ENCODE measurements around the gene ANKRD55.
"Not testable (repeated sequence)": the region's sequence is repeated elsewhere in the genome, so short reads cannot be mapped to it uniquely, and the experiment has no call there.

Gene ANKRD55

DNA sequence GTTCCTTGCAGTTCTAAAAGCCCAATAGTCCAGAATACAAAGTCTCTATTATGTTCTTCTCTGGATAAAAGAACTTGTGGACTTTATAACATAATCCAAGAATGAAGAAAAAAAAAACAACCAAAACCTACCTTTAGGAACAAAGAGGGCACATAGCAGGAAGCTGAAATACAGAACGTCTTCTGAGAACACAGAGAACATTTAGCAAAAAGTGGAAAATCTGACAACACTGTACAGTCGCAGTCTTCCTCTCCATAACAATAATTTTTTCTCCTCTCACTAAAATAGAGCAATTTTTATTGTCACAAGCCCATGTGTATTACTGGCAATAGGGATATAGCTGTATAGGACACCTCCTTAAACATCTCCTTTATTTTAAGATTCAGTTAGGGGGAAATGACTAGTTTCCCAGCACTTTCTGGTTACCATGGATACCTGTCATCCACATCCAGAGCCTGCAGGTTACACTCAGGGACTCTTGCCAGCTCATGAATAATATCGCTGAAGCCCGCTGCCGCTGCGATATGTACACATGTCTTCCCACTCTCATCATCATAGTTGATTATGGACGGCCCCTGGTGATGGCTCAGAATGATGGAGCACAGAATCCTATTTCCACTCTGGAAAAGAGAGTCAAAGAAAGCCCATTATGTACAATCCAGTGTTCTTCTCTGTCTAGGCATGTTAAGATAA is 106.5 kb downstream of the ANKRD55 start:
- DNase-seq (ENCODE audit: low read depth, low spot score) = no peak
- no peak overlapping the region for H3K4me3 ChIP-seq (ENCODE audit: low read depth, low read length)
- ChIA-PET POLR2A (no interaction called here), CTCF (interaction anchor here (0.9 to 1.6 kb wide), 3 partner anchors 9 to 21 kb away, joined by 3 to 4 read pairs (median 3); no protein-coding TSS in a partner anchor)
- TF ChIP-seq, protein P1, sequence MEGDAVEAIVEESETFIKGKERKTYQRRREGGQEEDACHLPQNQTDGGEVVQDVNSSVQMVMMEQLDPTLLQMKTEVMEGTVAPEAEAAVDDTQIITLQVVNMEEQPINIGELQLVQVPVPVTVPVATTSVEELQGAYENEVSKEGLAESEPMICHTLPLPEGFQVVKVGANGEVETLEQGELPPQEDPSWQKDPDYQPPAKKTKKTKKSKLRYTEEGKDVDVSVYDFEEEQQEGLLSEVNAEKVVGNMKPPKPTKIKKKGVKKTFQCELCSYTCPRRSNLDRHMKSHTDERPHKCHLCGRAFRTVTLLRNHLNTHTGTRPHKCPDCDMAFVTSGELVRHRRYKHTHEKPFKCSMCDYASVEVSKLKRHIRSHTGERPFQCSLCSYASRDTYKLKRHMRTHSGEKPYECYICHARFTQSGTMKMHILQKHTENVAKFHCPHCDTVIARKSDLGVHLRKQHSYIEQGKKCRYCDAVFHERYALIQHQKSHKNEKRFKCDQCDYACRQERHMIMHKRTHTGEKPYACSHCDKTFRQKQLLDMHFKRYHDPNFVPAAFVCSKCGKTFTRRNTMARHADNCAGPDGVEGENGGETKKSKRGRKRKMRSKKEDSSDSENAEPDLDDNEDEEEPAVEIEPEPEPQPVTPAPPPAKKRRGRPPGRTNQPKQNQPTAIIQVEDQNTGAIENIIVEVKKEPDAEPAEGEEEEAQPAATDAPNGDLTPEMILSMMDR (IDR thresholded peaks at IDR 0.05; ENCODE audit: insufficient read depth, low read length, missing control alignments) = no peak

DNA sequence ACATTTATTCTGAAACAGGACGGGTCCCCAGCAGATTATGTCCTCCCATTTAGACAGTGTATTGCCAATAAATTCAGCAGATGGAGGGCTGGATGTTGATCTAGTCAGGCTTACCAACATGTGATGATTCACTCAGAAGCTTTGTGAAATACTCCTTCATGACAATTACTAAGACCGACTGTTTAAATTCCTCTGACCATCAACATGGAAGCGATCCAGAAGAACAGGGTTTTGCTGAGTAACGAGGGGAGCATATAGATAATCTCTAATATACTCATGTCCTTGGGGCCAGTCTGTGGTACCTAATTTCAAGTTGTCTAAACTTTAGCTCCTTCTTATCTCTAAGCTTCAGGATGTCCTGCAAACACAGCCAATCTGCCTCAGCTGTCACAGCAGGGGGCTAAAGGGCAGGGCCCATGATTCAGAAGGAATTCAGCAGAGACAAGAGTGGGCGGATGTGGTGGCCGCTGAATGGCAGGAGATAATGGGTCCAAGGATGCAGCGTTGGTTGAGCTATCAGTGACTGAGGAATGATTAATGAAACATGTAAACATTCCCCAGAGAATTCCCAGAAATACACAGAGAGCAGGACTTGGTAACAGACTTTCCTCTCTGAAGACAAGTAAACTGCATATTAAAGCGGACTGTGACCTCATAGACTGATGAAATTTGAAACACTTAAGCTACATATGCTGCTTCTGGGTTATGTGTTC is 109.4 kb downstream of the ANKRD55 start:
- POLR2A ChIA-PET = interaction anchor here (0.6 to 1.9 kb wide), 7 partner anchors 10 to 255 kb away, joined by 3 to 9 read pairs (median 3); no protein-coding TSS in a partner anchor
- peak; percentile 95 for DNase-seq (ENCODE audit: low read depth, low spot score)

DNA sequence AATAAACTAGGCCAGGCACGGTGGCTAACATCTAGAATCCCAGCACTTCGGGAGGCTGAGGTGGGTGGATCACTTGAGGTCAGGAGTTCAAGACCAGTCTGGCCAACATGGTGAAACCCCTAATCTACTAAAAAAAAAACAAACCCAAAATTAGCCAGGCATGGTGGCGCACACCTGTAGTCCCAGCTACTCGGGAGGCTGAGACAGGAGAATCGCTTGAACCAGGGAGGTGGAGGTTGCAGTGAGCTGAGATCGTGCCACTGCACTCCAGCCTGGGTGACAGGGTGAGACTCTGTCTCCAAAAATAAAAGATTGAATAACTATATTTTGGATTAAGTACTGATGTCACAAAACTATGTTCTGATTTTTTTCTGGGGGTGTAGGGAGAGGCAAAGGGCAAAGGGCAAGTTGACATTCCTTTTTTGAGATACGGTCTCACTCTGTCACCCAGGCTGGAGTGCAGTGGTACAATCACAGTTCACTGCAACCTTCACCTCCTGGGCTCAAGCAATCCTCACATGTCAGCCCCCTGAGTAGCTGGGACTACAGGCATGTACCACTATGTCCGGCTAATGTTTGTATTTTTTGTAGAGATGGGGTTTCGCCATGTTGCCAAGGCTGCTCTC is 110.7 kb downstream of the ANKRD55 start:
- H3K4me3 ChIP-seq (ENCODE audit: low read depth, low read length); POLR2A ChIA-PET; DNase-seq (ENCODE audit: low read depth, low spot score): not testable (repeated sequence)
- CTCF ChIA-PET = interaction anchor here (1.0 kb wide), 1 partner anchor 186 kb away, joined by 3 read pairs; no protein-coding TSS in a partner anchor

More for the DNA sequence above, 109.4 kb downstream of the ANKRD55 start:
- CTCF ChIA-PET = interaction anchor here (1.0 to 1.4 kb wide), 4 partner anchors 21 to 188 kb away, joined by 3 to 5 read pairs (median 3); no protein-coding TSS in a partner anchor
- no peak overlapping the region for H3K4me3 ChIP-seq (ENCODE audit: low read depth, low read length)
- TF ChIP-seq, protein P1 (IDR thresholded peaks at IDR 0.05; ENCODE audit: insufficient read depth, low read length, missing control alignments) = no peak

DNA sequence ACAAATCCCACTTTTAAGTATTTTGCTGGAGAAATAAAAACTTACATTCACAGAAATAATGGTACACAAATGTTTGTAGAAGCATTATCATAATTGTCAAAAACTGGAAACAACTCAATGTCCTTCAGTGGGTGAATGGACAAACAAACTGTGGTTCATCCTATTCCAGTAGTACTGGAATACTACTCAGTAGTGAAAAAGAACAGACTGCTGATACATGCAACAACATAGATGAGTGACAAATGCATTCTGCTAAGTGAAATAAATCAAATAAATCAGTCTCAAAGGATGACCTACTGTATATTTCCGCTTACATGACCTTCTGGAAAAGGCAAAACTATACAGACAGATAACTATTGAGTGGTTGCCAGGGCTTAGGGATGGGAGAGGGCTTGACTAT is 114.1 kb downstream of the ANKRD55 start:
- no peak for DNase-seq (ENCODE audit: low read depth, low spot score)
- ChIA-PET POLR2A (no interaction called here), CTCF (no interaction called here)
- TF ChIP-seq, protein P1 (IDR thresholded peaks at IDR 0.05; ENCODE audit: insufficient read depth, low read length, missing control alignments) = no peak
- no peak overlapping the region for H3K4me3 ChIP-seq (ENCODE audit: low read depth, low read length)

DNA sequence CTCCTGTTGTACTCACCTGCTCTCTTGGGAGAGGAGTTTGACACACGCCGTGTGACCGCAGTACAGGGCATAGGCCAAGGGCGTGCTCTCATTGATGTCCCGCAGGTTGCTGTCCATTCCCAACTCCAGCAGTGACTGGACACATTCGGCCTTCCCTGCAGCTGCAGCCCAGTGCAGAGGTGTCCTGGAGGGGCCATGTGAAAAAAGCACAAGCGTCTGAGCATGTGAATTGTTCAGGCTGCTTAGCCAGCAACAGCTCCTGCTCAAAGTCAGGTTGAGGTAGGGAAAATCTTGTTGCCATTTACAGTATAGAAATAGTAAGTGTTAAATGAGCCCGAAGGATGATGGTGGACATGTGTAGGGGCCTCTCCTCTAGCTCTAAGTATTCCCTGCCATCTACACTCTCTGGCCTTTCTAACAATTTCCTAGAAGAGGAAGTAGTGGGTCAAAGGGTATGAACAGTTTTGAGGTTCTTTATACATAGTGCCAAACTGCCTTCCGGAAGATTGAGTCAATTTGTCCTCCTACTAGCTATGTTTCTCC is 116.5 kb downstream of the ANKRD55 start:
- H3K4me3 ChIP-seq (ENCODE audit: low read depth, low read length) = no peak overlapping the region
- no peak for DNase-seq (ENCODE audit: low read depth, low spot score)
- ChIA-PET POLR2A (no interaction called here), CTCF (interaction anchor here (1.0 kb wide), 1 partner anchor 36 kb away, joined by 3 read pairs; no protein-coding TSS in a partner anchor)
- TF ChIP-seq, protein P1 (IDR thresholded peaks at IDR 0.05; ENCODE audit: insufficient read depth, low read length, missing control alignments) = no peak

DNA sequence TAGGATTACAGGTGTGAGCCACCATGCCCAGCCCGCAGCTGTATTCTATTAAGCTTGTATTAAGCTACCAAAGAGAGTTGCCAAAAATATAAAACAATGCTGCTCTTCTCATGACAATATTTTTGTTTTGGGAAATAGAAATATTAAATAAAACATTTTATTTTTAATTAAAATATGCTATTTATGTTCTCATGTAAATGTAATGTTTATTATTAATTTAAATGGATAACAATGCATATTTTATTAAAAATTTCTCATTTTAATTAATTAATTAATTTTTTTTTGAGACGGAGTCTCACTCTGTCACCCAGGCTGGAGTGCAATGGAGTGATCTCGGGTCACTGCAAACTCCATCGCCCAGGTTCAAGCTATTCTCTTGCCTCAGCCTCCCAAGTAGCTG is 117.5 kb downstream of the ANKRD55 start:
- no peak for DNase-seq (ENCODE audit: low read depth, low spot score)
- ChIA-PET CTCF (no interaction called here), POLR2A (no interaction called here)
- no peak overlapping the region for H3K4me3 ChIP-seq (ENCODE audit: low read depth, low read length)
- TF ChIP-seq, protein P1 (IDR thresholded peaks at IDR 0.05; ENCODE audit: insufficient read depth, low read length, missing control alignments) = no peak

Measured in AG04449 (cell line).